ENCODE data around the gene ARHGEF39. TPM values are rescaled to one million over a fixed set of nuclear protein-coding genes. Genes with fewer than 3 reads are reported as not detected.
A peak's percentile ranks its signal among the peaks of the same experiment; 100 is the strongest.

Gene ARHGEF39
- total RNA-seq, 1 donor from 2014 or later: 0.79 TPM

GRCh38 chr9:35657546-35658136 is 7.4 kb downstream of the ARHGEF39 start, which contains the start of gene RMRP:
Gene RMRP (minus strand): TSS chr9:35658019.
- Histone ChIP-seq H3K4me3 (ENCODE audit: low read depth, low read length) (peak within 1 kb of the TSS; percentile 64), H3K36me3 (ENCODE audit: control insufficient read depth, insufficient read depth, low read length) (peaks cover 1% of the 10 kb centered on the region), H3K27me3 (ENCODE audit: control insufficient read depth, insufficient read depth, low read length) (no peaks in the 10 kb centered on the region)
- peak; percentile 29 for TF ChIP-seq CTCF (IDR thresholded peaks at IDR 0.05; ENCODE audit: insufficient read depth, low read length, severe bottlenecking)
- DNase-seq (ENCODE audit: low read depth): peak; percentile 98
- FAIRE-seq: peak; percentile 32

- no peak for TF ChIP-seq CTCF (IDR thresholded peaks at IDR 0.05; ENCODE audit: insufficient read depth, low read length, severe bottlenecking)
- Histone ChIP-seq H3K4me3 (ENCODE audit: low read depth, low read length) (peak overlapping the region; percentile 26), H3K36me3 (ENCODE audit: control insufficient read depth, insufficient read depth, low read length) (peaks cover 1% of the 10 kb centered on the region), H3K27me3 (ENCODE audit: control insufficient read depth, insufficient read depth, low read length) (no peaks in the 10 kb centered on the region)
- FAIRE-seq (no peak), DNase-seq (ENCODE audit: low read depth) (peak; percentile 47)
Observed at GRCh38 chr9:35656831-35657545, 8.0 kb downstream of the ARHGEF39 start.

GRCh38 chr9:35656348-35656747 is 8.6 kb downstream of the ARHGEF39 start:
- TF ChIP-seq CTCF (IDR thresholded peaks at IDR 0.05; ENCODE audit: insufficient read depth, low read length, severe bottlenecking): no peak
- DNase-seq (ENCODE audit: low read depth) (no peak), FAIRE-seq (no peak)
- Histone ChIP-seq H3K27me3 (ENCODE audit: control insufficient read depth, insufficient read depth, low read length) (no peaks in the 10 kb centered on the region), H3K36me3 (ENCODE audit: control insufficient read depth, insufficient read depth, low read length) (peaks cover 1% of the 10 kb centered on the region), H3K4me3 (ENCODE audit: low read depth, low read length) (no peak overlapping the region)

GRCh38 chr9:35653611-35654010 is 11.4 kb downstream of the ARHGEF39 start:
- FAIRE-seq (no peak), DNase-seq (ENCODE audit: low read depth) (no peak)
- Histone ChIP-seq H3K27me3 (ENCODE audit: control insufficient read depth, insufficient read depth, low read length) (no peaks in the 10 kb centered on the region), H3K4me3 (ENCODE audit: low read depth, low read length) (no peak overlapping the region), H3K36me3 (ENCODE audit: control insufficient read depth, insufficient read depth, low read length) (no peaks in the 10 kb centered on the region)
- TF ChIP-seq CTCF (IDR thresholded peaks at IDR 0.05; ENCODE audit: insufficient read depth, low read length, severe bottlenecking): no peak

GRCh38 chr9:35652829-35653209 is 12.2 kb downstream of the ARHGEF39 start:
- no peak overlapping the region for H3K4me3 ChIP-seq (ENCODE audit: low read depth, low read length)
- no peak for TF ChIP-seq CTCF (IDR thresholded peaks at IDR 0.05; ENCODE audit: insufficient read depth, low read length, severe bottlenecking)
- FAIRE-seq (no peak), DNase-seq (ENCODE audit: low read depth) (no peak)
- H3K36me3 ChIP-seq (ENCODE audit: control insufficient read depth, insufficient read depth, low read length): no peaks in the 10 kb centered on the region
- no peaks in the 10 kb centered on the region for H3K27me3 ChIP-seq (ENCODE audit: control insufficient read depth, insufficient read depth, low read length)
